ENCODE results near the gene TMEM273. TPM values are rescaled to one million over a fixed set of nuclear protein-coding genes. Genes with fewer than 3 reads are reported as not detected.
A peak's percentile ranks its signal among the peaks of the same experiment; 100 is the strongest.
"Not testable (repeated sequence)": the region's sequence is repeated elsewhere in the genome, so short reads cannot be mapped to it uniquely, and the experiment has no call there.

Gene TMEM273
- total RNA-seq, 1 donor from 2014 or later = 28.5 TPM

DNA sequence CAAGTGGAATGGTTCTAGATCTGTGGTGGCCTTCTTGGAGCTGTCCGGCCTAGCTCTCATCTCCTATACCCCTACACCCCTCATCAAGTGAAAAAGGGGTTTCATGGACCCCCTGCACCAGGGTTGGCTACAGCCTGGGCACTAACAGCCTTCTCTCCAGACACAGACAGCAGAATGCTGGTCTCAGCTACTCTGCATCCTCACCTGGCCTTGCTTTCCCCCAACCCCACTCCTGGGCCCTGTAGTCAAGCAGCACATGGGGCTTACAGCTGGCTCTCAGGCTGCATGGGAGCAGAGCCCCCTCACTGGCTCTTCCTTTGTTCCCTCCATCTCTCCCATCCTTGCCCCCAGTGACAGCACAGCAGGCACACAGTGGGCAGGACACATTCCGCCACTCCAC lies 20.8 kb upstream of the TMEM273 start:
- DNase-seq (no peak), ATAC-seq (ENCODE audit: poor library complexity) (no peak)
- intact Hi-C loops (cut with DNase I) = no loop called here

DNA sequence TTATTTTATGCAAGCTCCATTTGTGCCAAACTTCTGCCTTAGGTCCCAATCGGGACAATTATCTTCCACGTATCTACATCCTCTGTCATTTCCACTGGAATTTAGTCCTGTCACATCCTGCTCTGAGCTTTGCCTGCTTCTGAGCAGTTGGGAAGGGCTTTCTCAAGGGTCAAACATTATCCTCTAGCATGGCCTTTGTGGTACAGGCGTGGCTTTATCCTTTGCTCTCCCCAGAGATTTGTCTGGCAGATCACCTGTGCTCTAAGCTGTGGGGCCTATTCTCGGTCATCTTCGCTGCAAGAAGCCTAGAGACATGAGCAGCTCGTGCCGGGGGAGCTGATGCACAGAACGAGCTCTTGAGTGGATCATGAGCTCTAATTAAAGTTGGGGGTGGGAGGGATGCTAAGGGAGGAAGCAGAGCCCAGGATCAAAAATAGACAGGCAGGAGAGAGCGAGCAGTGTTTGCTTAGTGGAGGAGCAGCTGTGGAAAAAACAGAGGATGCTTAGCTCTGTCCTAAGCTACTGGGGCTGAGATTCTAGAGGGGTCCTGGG lies 19.8 kb upstream of the TMEM273 start:
- no peak for DNase-seq

GRCh38 chr10:49207113-49207512 lies 18.9 kb upstream of the TMEM273 start:
- intact Hi-C loops (cut with DNase I) = no loop called here
- DNase-seq = no peak
- ATAC-seq (ENCODE audit: poor library complexity) = no peak

More for the DNA sequence above, 19.8 kb upstream of the TMEM273 start:
- no peak for ATAC-seq (ENCODE audit: poor library complexity)
- intact Hi-C loops (cut with DNase I) = no loop called here

DNA sequence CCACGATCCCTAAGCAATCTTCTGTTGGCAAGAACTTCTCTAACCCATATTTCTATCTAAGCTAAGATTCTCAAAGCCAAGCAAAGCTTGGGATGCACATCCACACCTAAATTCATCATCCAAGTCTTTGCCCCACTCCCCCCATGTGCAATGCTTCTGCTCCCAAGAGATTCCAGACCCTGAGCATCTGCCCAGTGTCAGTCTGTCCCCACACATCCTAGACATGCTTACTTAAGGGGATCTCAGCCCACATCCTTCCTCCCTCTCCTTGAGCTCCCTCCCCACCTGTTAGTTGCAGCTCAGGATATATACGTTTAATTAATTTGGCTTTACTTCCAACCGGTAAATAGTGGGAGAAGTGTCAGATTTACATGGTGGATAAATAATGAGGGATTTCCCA lies 17.0 kb upstream of the TMEM273 start:
- DNase-seq (no peak), ATAC-seq (ENCODE audit: poor library complexity) (no peak)
- intact Hi-C loops (cut with DNase I) = no loop called here

DNA sequence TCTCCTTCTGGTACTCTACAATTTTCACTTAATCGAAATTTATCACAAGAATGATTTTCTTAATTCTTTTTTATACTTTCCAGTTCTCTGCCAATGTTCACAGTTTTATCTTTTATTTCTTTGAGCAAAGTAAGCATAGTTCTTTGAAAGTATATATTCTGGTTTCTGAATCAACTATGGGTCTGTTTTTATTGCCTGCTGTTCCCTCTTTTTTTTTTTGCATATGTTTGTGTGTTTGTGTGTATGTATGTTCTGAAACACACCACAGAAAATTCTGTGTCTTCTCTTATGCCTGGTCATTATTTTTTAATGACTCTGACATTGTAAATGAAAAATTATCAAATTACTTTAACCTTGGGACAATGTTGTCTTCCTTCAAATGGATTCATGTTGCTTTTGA lies 15.9 kb upstream of the TMEM273 start:
- DNase-seq (no peak), ATAC-seq (ENCODE audit: poor library complexity) (no peak)
- intact Hi-C loops (cut with DNase I) = no loop called here

- intact Hi-C loops (cut with DNase I) = no loop called here
- DNase-seq (no peak), ATAC-seq (ENCODE audit: poor library complexity) (no peak)
These were observed 14.1 kb upstream of the TMEM273 start for GRCh38 chr10:49202266-49202665.

DNA sequence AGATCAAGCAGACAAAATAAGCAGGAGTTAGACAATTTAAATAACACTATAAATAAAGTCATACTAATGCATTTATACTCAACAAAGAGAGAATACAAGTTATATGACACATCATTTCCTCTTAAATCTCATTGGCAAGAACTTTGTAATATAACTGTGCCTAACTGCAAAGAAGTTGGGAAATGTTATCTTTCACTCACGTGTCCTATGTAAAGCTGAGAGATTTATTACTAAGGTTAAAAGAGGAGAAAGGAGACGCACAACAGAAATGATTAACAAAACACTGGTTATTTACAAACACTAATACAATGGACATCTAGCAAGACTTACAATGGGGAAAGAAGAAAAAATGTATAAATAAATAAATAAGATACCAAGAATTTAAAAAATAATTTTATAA lies 12.7 kb upstream of the TMEM273 start:
- intact Hi-C loops (cut with DNase I) = no loop called here
- ATAC-seq (ENCODE audit: poor library complexity) (no peak), DNase-seq (no peak)

DNA sequence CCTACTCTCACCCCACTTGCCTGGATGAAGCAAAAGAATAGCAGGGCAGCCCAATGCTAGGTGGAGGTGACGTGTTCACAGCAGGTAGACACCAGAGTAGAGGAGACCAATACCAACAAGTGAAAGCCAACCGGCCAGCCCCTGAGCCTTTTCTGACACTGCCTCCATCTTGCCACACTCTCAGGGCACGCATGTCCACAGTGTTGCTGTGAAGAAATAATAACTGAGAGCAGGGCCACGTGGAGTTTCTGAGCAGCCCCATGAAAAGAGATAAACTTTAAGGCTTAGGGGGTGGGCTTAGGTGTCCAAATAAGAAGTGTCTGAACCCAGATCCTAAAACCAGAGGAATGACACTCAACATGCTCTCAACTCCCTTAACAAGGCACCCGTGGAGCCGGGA lies 9.0 kb upstream of the TMEM273 start:
- no peak for DNase-seq
- ATAC-seq (ENCODE audit: poor library complexity) = no peak
- intact Hi-C loops (cut with DNase I) = no loop called here

DNA sequence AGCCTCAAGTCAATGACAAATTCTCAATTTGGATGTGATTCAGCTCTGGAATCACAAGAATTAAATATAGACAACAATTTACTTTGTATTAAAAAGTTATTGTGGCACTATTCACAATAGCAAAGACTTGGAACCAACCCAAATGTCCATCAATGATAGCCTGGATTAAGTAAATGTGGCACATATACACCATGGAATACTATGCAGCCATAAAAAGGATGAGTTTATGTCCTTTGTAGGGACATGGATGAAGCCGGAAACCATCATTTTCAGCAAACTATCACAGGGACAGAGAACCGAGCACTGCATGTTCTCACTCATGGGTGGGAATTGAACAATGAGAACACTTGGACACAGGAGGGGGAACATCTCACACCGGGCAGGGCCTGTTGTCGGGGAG lies 7.7 kb upstream of the TMEM273 start:
- ATAC-seq (ENCODE audit: poor library complexity); intact Hi-C loops (cut with DNase I); DNase-seq: not testable (repeated sequence)

DNA sequence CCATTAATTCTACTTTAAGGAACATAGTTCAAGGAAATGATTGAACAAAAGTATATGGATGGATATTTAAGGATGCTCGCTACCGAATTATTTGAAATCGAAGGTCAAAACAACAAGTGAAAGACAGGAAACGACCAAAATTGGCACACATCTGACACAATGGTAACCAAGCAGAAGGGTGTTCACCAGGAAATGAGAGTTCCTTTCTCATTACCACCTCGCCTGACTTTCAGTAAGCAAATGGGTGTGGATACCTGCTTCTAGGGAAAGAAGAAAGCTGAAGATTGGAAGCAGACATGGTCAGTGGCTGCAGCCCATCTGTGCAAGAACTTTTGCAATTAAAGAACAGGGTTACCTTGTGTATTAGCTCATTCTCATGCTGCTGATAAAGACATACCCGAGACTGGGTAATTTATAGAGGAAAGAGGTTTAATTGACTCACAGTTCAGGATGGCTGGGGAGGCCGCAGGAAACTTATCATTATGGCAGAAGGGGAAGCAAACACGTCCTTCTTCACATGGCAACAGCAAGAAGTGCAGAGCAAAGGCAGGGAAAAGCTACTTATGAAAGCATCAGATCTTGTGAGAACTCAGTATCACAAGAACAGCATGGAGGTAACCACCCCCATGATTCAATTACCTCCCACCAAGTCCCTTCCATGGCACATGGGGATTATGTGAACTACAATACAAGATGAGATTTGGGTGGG lies 6.2 kb upstream of the TMEM273 start:
- ATAC-seq (ENCODE audit: poor library complexity) (no peak), DNase-seq (no peak)
- intact Hi-C loops (cut with DNase I) = no loop called here

GRCh38 chr10:49191349-49191748 lies 3.2 kb upstream of the TMEM273 start:
- no peak for ATAC-seq (ENCODE audit: poor library complexity)
- DNase-seq = no peak
- intact Hi-C loops (cut with DNase I) = no loop called here

DNA sequence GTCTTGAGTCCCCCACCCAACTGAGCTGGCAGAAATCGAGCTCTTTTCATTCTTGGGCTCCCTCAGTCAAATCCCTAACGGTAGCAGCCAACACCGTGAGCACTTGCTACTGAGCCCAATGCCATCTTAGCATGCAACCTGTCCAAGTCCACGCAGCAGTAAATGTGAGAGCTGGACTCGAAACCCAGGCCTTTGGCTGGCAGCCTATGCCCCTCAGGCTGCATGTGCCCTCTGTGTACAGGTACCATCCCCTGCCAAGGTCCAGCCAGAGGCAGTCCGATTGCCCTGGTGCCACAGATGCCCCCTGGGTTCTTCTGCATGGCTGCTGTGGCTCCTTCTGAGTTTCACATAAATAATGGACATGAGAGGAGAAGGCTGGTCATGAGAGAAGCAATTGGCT lies 1.2 kb upstream of the TMEM273 start:
- ATAC-seq (ENCODE audit: poor library complexity) (no peak), DNase-seq (no peak)
- intact Hi-C loops (cut with DNase I) = no loop called here

GRCh38 chr10:49187044-49187484 lies 1.1 kb downstream of the TMEM273 start:
- DNase-seq (no peak), ATAC-seq (ENCODE audit: poor library complexity) (peak; percentile 81)
- intact Hi-C loops (cut with DNase I) = no loop called here

DNA sequence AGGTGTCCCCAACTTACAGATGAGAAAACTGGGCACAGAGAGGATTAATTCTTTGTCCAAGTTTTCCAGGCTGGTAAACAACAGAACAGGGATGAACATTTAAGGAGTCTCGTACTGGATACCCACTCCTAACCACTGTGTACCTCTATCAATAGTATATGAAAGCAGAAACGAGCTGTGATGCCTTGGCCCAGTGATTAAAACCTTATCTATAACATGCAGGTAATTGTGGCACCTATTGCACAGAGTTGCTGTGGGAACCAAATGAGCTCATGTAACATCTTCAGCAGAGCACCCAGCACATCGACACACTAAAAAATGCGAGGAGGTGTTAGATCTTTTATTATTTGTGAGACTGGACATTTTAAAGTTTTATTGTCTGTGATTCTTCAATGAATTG lies 1.6 kb downstream of the TMEM273 start:
- DNase-seq (no peak), ATAC-seq (ENCODE audit: poor library complexity) (no peak)
- intact Hi-C loops (cut with DNase I) = no loop called here

DNA sequence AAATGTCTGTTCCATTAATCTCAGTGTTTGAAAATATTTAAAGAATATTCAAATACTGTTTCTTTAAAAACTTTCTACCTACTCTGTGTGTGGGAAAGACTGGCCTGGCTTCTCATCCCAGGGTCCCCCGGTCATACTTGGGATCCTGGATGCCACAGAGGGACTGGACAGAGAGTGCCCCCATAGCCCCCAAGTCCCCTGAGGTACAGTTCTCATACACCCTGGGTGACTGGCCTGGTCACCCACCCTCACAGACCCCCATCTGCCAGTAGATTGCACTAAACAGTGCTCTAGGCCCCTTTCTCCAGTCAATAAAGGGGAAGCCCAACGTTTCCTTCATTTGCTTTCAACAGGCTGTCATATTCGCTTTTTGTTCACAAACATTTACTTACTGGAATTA lies 3.0 kb downstream of the TMEM273 start:
- intact Hi-C loops (cut with DNase I) = no loop called here
- no peak for ATAC-seq (ENCODE audit: poor library complexity)

DNA sequence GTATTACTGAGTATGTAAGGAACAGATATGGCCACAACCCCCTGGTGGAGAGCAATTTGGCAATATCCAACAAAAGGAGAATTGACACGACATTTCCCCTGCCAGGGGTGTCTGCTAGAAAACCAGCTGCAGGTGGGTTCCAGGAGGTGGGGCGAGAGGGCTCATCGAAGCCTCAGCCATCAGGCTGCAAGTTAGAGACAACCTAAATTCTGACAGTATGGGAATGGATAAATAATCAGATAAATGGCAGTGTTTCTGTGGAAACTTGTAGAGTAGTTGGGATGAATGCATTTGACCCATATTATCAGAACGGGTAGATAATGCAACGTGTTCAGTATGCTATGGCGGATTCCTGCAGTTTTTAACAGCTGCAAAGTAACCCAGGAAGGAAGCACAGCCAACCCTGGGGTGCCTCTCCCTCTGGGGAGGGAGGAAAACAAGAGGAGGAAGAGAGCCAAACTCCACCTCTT lies 3.5 kb downstream of the TMEM273 start:
- DNase-seq = no peak
- intact Hi-C loops (cut with DNase I) = no loop called here
- no peak for ATAC-seq (ENCODE audit: poor library complexity)

More for the DNA sequence above, 3.0 kb downstream of the TMEM273 start:
- DNase-seq = no peak

DNA sequence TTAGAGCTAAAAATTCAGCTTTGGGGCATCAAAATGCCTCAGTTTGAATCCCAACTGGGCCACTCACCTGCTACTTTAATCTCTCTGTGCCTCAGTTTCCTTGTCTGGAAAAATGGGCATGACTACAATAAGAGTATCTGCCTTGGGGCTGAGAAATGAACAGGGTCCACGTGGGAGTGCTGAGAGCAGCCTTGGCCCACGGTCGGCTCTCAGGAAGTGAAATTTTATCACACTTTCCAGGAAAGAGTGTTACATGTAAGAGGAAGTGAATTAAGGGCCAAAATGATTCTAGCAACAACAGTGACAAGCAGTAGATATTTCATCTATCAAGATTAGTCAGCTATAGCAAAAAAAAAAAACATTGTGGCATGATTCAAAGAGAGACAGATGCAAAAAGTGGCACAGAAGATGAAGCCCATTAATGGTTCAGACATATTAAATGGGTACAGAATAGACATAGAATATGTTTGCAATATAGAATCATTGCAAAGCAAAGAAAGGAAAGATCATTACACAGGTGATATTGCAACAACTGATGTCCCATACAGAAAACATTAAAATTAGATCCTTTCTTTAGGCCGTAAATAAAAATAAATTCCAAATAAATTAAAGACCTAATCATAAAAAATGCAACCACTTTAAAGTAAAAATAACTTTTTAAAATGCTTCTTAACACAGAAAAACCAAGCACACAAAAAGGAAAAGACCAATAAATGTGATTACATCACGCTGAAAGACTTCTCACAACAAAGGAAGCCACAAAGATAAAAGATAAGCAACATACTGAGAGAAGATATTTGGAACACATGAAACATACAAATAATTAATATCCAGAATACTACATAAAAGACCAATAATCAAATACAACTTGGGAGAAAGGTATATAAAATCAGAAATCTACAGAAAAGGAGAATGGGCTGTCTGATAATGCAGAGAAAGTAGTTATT lies 4.3 kb downstream of the TMEM273 start:
- intact Hi-C loops (cut with DNase I) = no loop called here
- DNase-seq (no peak), ATAC-seq (ENCODE audit: poor library complexity) (no peak)

DNA sequence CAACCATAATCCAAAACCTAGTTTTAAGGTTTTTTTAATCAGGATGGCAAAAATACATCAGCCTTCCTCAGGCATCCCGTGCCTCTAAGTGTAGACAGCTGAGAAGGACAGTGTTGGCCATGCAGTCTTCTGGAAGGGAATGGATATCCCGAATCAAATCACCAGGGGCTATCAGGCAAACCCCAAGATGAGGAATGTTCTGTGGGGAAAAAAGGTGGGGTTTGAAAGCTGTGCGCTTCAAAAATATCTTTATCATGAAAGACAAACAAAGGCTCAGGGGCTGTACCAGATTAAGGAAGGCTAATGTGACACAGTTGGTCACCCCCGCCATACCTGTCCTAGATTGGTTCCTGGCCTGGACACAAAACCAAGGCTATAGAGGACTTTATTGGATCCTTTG lies 5.4 kb downstream of the TMEM273 start:
- ATAC-seq (ENCODE audit: poor library complexity) (no peak), DNase-seq (no peak)
- intact Hi-C loops (cut with DNase I) = no loop called here

GRCh38 chr10:49180444-49180860 lies 7.7 kb downstream of the TMEM273 start:
- intact Hi-C loops (cut with DNase I) = no loop called here
- DNase-seq (no peak), ATAC-seq (ENCODE audit: poor library complexity) (no peak)

All from Right ventricle myocardium superior (tissue), 1 donor.